ENCODE data around the gene ADGRV1. TPM values are rescaled to one million over a fixed set of nuclear protein-coding genes. Genes with fewer than 3 reads are reported as not detected.

The ADGRV1 gene
- total RNA-seq, 2 donors from 2014 or later: 97.6 to 117 TPM

- H3K9me3 Mint-ChIP-seq: no peaks in the 10 kb centered on the region
- TF ChIP-seq CTCF (conservative IDR thresholded peaks at IDR 0.05): no peak
- peak overlapping the region; percentile 94 for H3K4me3 ChIP-seq (ENCODE audit: low read length)
- no peaks in the 10 kb centered on the region for H3K27me3 Mint-ChIP-seq (ENCODE audit: insufficient read depth)
- H3K36me3 ChIP-seq (ENCODE audit: control insufficient read depth, insufficient read depth, low read length): peaks cover 11% of the 10 kb centered on the region
- peaks cover 32% of the 10 kb centered on the region for H3K4me1 Mint-ChIP-seq
- no peak overlapping the region for H3K4me3 Mint-ChIP-seq
- H3K27ac Mint-ChIP-seq: no peak overlapping the region
- H3K9ac ChIP-seq (ENCODE audit: extremely low read depth, low read length, poor library complexity, severe bottlenecking): no peak overlapping the region
- peak overlapping the region; percentile 95 for H3K27ac ChIP-seq (ENCODE audit: low read depth, low read length)
- peaks cover 2% of the 10 kb centered on the region for H3K36me3 Mint-ChIP-seq (ENCODE audit: low read depth)
- no peaks in the 10 kb centered on the region for H3K27me3 ChIP-seq (ENCODE audit: control insufficient read depth, insufficient read depth, low read length, poor library complexity, severe bottlenecking)
- no peak for DNase-seq
- H3K4me1 ChIP-seq (ENCODE audit: control insufficient read depth, insufficient read depth, low read length): peaks cover 2% of the 10 kb centered on the region
- 80 to 83% methylated on average over 2 to 9 of the region's 9 CpGs for WGBS, 2 experiments (ENCODE audit: insufficient coverage in 1 of 2, insufficient read length in 1 of 2)
- H3K9me3 ChIP-seq (ENCODE audit: control insufficient read depth, low read length): no peaks in the 10 kb centered on the region
These were observed 27.7 kb upstream of the ADGRV1 start for GRCh38 chr5:90530736-90531487.

- Mint-ChIP-seq H3K4me3 (no peak overlapping the region), H3K27me3 (ENCODE audit: insufficient read depth) (no peaks in the 10 kb centered on the region), H3K9me3 (no peaks in the 10 kb centered on the region), H3K27ac (no peak overlapping the region), H3K36me3 (ENCODE audit: low read depth) (no peaks in the 10 kb centered on the region), H3K4me1 (peaks cover 12% of the 10 kb centered on the region)
- Histone ChIP-seq H3K27ac (ENCODE audit: low read depth, low read length) (no peak overlapping the region), H3K4me1 (ENCODE audit: control insufficient read depth, insufficient read depth, low read length) (peaks cover 2% of the 10 kb centered on the region), H3K9me3 (ENCODE audit: control insufficient read depth, low read length) (no peaks in the 10 kb centered on the region), H3K4me3 (ENCODE audit: low read length) (no peak overlapping the region), H3K36me3 (ENCODE audit: control insufficient read depth, insufficient read depth, low read length) (no peaks in the 10 kb centered on the region), H3K9ac (ENCODE audit: extremely low read depth, low read length, poor library complexity, severe bottlenecking) (no peak overlapping the region), H3K27me3 (ENCODE audit: control insufficient read depth, insufficient read depth, low read length, poor library complexity, severe bottlenecking) (no peaks in the 10 kb centered on the region)
- 90 to 92% methylated on average over 3 of the region's 3 CpGs for WGBS, 2 experiments (ENCODE audit: insufficient coverage in 1 of 2, insufficient read length in 1 of 2)
- no peak for DNase-seq
- no peak for TF ChIP-seq CTCF (conservative IDR thresholded peaks at IDR 0.05)
These were observed 24.8 kb upstream of the ADGRV1 start for GRCh38 chr5:90533794-90534193.

GRCh38 chr5:90534922-90535321 is 23.7 kb upstream of the ADGRV1 start:
- TF ChIP-seq CTCF (conservative IDR thresholded peaks at IDR 0.05): no peak
- no peaks in the 10 kb centered on the region for H3K36me3 Mint-ChIP-seq (ENCODE audit: low read depth)
- H3K9me3 Mint-ChIP-seq: no peaks in the 10 kb centered on the region
- Histone ChIP-seq H3K27ac (ENCODE audit: low read depth, low read length) (no peak overlapping the region), H3K9me3 (ENCODE audit: control insufficient read depth, low read length) (no peaks in the 10 kb centered on the region), H3K27me3 (ENCODE audit: control insufficient read depth, insufficient read depth, low read length, poor library complexity, severe bottlenecking) (no peaks in the 10 kb centered on the region), H3K4me1 (ENCODE audit: control insufficient read depth, insufficient read depth, low read length) (peaks cover 2% of the 10 kb centered on the region), H3K4me3 (ENCODE audit: low read length) (no peak overlapping the region), H3K36me3 (ENCODE audit: control insufficient read depth, insufficient read depth, low read length) (no peaks in the 10 kb centered on the region), H3K9ac (ENCODE audit: extremely low read depth, low read length, poor library complexity, severe bottlenecking) (no peak overlapping the region)
- WGBS, 2 experiments (ENCODE audit: insufficient coverage in 1 of 2, insufficient read length in 1 of 2): 90 to 94% methylated on average over 3 of the region's 3 CpGs
- H3K4me1 Mint-ChIP-seq: peaks cover 12% of the 10 kb centered on the region
- H3K27me3 Mint-ChIP-seq (ENCODE audit: insufficient read depth): no peaks in the 10 kb centered on the region
- no peak overlapping the region for H3K27ac Mint-ChIP-seq
- DNase-seq: no peak
- H3K4me3 Mint-ChIP-seq: no peak overlapping the region

Measured in endodermal cell (in vitro differentiated cells).